ENCODE results near the gene PRSS50.

The PRSS50 gene

DNA sequence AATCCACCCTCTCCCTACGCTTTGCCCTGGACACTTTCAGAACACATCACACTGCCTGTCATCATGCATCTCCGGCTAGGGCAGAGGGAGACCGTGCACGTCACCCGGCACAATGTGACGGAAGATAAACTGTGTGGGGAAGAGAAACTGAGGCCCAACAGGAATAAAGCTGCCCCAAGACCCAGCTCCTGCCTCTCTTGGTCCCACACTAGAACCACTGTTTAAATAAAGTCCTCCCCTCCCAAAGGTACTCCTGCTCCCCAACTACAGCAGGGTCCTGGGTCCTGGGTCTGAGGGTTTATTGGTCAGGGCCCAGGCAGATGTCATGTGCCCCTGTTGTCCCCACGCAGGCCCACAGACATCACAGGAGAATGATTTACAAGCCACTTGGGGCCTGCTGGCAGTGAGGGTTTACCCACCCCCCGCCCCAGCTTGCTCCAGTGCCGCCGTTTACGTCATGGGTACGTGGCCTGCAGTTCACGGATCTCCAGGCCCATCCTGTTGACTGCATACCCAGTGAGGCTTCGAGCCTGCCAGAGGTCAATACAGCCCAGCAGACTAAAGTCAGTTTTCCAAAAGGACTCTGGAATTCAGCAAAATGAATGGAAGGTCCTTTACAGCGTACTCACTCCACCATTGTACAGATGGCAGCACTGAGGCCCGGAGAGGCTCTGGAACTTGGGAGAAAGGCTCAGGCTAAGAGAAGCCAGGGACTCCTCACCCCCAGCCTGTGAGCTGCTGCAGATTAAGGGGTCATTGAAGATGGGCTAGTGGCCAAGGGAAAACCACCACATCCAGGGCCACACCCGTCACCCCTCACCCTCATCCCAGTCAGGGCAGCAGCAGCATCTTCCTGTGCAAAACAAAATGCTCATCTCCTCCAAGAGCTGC lies 47.4 kb downstream of the PRSS50 start:
- no peak for ATAC-seq
- TF ChIP-seq ZNF565 (CRISPR knock-in tag; conservative IDR thresholded peaks at IDR 0.05; ENCODE audit: low read depth) (no peak), ZC3H10 (CRISPR knock-in tag; IDR thresholded peaks at IDR 0.05) (no peak), ISL1 (CRISPR knock-in tag; IDR thresholded peaks at IDR 0.05) (no peak), TOX (CRISPR knock-in tag; IDR thresholded peaks at IDR 0.05; ENCODE audit: borderline replicate concordance) (no peak), OSR1 (CRISPR knock-in tag; IDR thresholded peaks at IDR 0.05) (no peak), ESRRG (CRISPR knock-in tag; IDR thresholded peaks at IDR 0.05) (no peak), CSDC2 (CRISPR knock-in tag; IDR thresholded peaks at IDR 0.05) (no peak), BACH2 (CRISPR knock-in tag; IDR thresholded peaks at IDR 0.05; ENCODE audit: borderline replicate concordance) (no peak), ZNF8 (CRISPR knock-in tag; IDR thresholded peaks at IDR 0.05) (no peak), ZFP30 (CRISPR knock-in tag; IDR thresholded peaks at IDR 0.05) (no peak), GLIS3 (CRISPR knock-in tag; IDR thresholded peaks at IDR 0.05) (no peak), SNAI2 (CRISPR knock-in tag; IDR thresholded peaks at IDR 0.05) (no peak), PPARA (CRISPR knock-in tag; IDR thresholded peaks at IDR 0.05; ENCODE audit: borderline replicate concordance) (no peak), ZNF70 (CRISPR knock-in tag; IDR thresholded peaks at IDR 0.05) (no peak), ZFP3 (CRISPR knock-in tag; IDR thresholded peaks at IDR 0.05) (no peak)
- TF ChIP-seq, protein P1, sequence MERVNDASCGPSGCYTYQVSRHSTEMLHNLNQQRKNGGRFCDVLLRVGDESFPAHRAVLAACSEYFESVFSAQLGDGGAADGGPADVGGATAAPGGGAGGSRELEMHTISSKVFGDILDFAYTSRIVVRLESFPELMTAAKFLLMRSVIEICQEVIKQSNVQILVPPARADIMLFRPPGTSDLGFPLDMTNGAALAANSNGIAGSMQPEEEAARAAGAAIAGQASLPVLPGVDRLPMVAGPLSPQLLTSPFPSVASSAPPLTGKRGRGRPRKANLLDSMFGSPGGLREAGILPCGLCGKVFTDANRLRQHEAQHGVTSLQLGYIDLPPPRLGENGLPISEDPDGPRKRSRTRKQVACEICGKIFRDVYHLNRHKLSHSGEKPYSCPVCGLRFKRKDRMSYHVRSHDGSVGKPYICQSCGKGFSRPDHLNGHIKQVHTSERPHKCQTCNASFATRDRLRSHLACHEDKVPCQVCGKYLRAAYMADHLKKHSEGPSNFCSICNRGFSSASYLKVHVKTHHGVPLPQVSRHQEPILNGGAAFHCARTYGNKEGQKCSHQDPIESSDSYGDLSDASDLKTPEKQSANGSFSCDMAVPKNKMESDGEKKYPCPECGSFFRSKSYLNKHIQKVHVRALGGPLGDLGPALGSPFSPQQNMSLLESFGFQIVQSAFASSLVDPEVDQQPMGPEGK (CRISPR knock-in tag; IDR thresholded peaks at IDR 0.05; ENCODE audit: borderline replicate concordance) = no peak
- TF ChIP-seq, protein P2, sequence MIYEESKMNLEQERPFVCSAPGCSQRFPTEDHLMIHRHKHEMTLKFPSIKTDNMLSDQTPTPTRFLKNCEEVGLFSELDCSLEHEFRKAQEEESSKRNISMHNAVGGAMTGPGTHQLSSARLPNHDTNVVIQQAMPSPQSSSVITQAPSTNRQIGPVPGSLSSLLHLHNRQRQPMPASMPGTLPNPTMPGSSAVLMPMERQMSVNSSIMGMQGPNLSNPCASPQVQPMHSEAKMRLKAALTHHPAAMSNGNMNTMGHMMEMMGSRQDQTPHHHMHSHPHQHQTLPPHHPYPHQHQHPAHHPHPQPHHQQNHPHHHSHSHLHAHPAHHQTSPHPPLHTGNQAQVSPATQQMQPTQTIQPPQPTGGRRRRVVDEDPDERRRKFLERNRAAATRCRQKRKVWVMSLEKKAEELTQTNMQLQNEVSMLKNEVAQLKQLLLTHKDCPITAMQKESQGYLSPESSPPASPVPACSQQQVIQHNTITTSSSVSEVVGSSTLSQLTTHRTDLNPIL (CRISPR knock-in tag; IDR thresholded peaks at IDR 0.05; ENCODE audit: low read depth) = no peak
- TF ChIP-seq, protein P3, sequence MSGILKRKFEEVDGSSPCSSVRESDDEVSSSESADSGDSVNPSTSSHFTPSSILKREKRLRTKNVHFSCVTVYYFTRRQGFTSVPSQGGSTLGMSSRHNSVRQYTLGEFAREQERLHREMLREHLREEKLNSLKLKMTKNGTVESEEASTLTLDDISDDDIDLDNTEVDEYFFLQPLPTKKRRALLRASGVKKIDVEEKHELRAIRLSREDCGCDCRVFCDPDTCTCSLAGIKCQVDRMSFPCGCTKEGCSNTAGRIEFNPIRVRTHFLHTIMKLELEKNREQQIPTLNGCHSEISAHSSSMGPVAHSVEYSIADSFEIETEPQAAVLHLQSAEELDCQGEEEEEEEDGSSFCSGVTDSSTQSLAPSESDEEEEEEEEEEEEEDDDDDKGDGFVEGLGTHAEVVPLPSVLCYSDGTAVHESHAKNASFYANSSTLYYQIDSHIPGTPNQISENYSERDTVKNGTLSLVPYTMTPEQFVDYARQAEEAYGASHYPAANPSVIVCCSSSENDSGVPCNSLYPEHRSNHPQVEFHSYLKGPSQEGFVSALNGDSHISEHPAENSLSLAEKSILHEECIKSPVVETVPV (CRISPR knock-in tag; IDR thresholded peaks at IDR 0.05) = no peak
- TF ChIP-seq, protein P4, sequence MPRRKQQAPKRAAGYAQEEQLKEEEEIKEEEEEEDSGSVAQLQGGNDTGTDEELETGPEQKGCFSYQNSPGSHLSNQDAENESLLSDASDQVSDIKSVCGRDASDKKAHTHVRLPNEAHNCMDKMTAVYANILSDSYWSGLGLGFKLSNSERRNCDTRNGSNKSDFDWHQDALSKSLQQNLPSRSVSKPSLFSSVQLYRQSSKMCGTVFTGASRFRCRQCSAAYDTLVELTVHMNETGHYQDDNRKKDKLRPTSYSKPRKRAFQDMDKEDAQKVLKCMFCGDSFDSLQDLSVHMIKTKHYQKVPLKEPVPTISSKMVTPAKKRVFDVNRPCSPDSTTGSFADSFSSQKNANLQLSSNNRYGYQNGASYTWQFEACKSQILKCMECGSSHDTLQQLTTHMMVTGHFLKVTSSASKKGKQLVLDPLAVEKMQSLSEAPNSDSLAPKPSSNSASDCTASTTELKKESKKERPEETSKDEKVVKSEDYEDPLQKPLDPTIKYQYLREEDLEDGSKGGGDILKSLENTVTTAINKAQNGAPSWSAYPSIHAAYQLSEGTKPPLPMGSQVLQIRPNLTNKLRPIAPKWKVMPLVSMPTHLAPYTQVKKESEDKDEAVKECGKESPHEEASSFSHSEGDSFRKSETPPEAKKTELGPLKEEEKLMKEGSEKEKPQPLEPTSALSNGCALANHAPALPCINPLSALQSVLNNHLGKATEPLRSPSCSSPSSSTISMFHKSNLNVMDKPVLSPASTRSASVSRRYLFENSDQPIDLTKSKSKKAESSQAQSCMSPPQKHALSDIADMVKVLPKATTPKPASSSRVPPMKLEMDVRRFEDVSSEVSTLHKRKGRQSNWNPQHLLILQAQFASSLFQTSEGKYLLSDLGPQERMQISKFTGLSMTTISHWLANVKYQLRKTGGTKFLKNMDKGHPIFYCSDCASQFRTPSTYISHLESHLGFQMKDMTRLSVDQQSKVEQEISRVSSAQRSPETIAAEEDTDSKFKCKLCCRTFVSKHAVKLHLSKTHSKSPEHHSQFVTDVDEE (CRISPR knock-in tag; IDR thresholded peaks at IDR 0.05) = no peak

DNA sequence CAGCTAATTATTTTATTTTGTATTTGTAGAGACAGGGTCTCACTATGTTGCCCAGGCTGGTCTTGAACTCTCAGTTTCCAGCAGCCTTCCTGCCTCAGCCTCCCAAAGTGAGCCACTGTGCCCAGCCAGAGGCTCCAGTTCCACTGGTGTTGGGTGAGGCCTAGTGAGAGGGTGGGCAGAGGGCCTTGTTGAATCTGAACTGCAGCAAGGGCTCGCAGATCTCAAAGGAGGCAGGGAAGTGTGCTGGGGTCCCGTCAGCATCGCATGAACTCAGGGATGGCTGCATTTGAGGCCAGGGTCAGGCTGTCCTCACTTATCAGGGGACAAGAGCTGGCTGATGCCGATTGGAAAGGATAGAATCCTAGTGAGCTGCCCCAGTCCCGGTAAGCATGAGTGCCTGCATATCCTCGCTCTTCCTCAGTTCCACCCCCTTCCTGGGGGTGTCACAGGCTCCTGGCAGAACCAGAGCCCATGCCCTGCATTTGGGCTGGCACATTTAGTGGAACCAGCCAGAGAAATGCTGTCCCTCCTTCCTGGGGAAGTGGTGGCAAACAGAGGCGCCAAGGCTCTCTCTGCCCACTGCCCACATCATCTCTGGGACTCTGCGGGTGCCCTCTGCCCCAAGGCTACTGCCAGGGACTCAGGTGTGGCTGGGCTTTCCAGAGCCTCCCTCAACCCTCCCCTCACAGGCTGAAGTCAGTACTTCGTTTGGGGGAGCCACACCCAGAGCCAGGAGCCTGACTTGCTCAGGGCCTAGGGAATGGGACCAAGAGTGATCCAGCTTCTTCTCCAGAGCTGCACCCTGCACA lies 48.3 kb downstream of the PRSS50 start:
- no peak for ATAC-seq
- no peak for TF ChIP-seq SNAI2 (CRISPR knock-in tag; IDR thresholded peaks at IDR 0.05)
- TF ChIP-seq OSR1 (CRISPR knock-in tag; IDR thresholded peaks at IDR 0.05) = no peak
- TF ChIP-seq, protein P1 (CRISPR knock-in tag; IDR thresholded peaks at IDR 0.05; ENCODE audit: borderline replicate concordance) = no peak
- no peak for TF ChIP-seq ZFP30 (CRISPR knock-in tag; IDR thresholded peaks at IDR 0.05)
- TF ChIP-seq ZNF565 (CRISPR knock-in tag; conservative IDR thresholded peaks at IDR 0.05; ENCODE audit: low read depth) = no peak
- no peak for TF ChIP-seq ARNTL (CRISPR knock-in tag; IDR thresholded peaks at IDR 0.05; ENCODE audit: borderline replicate concordance, low read depth)
- TF ChIP-seq ZNF70 (CRISPR knock-in tag; IDR thresholded peaks at IDR 0.05) = no peak
- TF ChIP-seq, protein P3 (CRISPR knock-in tag; IDR thresholded peaks at IDR 0.05) = no peak
- no peak for TF ChIP-seq ZFP3 (CRISPR knock-in tag; IDR thresholded peaks at IDR 0.05)
- no peak for TF ChIP-seq RARB (CRISPR knock-in tag; IDR thresholded peaks at IDR 0.05)
